8988T (cell line): ENCODE data around the gene FAM229B.
"Not testable (repeated sequence)": the region's sequence is repeated elsewhere in the genome, so short reads cannot be mapped to it uniquely, and the experiment has no call there.

Source experiments
- DNase-seq: peaks from one replicate; pipeline ENCODE4 v3.0.0; 2011

The FAM229B gene

GRCh38 chr6:112087136-112087911 lies at the start of gene FAM229B, which contains the start of gene TUBE1:
TSS of gene FAM229B (plus strand) at chr6:112087591. CDS start at chr6:112099284, 11,693 bp downstream.
TSS of gene TUBE1 (minus strand) at chr6:112087482. CDS start at chr6:112087434, 48 bp downstream.
- peak; percentile 31 for DNase-seq

- DNase-seq: peak; percentile 66
Measured at GRCh38 chr6:112037783-112038216, 49.6 kb upstream of the FAM229B start.

GRCh38 chr6:112038268-112038667 lies 49.1 kb upstream of the FAM229B start:
- DNase-seq: no peak

GRCh38 chr6:112038756-112039430 lies 48.5 kb upstream of the FAM229B start:
- DNase-seq: no peak

- DNase-seq: no peak
Measured at GRCh38 chr6:112039431-112039770, 48.0 kb upstream of the FAM229B start.

- DNase-seq: no peak
Measured at GRCh38 chr6:112040956-112041355, 46.4 kb upstream of the FAM229B start.

- no peak for DNase-seq
Measured at GRCh38 chr6:112041535-112041934, 45.9 kb upstream of the FAM229B start.

GRCh38 chr6:112043032-112044007 lies 44.1 kb upstream of the FAM229B start:
- DNase-seq: peak; percentile 63

GRCh38 chr6:112044196-112044595 lies 43.2 kb upstream of the FAM229B start:
- no peak for DNase-seq

GRCh38 chr6:112044856-112045255 lies 42.5 kb upstream of the FAM229B start:
- DNase-seq: no peak

- not testable (repeated sequence) for DNase-seq
Measured at GRCh38 chr6:112047523-112047922, 39.9 kb upstream of the FAM229B start.

- DNase-seq: no peak
Measured at GRCh38 chr6:112049026-112049799, 38.2 kb upstream of the FAM229B start.

GRCh38 chr6:112049996-112050395 lies 37.4 kb upstream of the FAM229B start:
- DNase-seq: no peak

GRCh38 chr6:112050429-112050828 lies 37.0 kb upstream of the FAM229B start:
- DNase-seq: no peak

- not testable (repeated sequence) for DNase-seq
Measured at GRCh38 chr6:112051251-112051740, 36.1 kb upstream of the FAM229B start.

GRCh38 chr6:112054001-112054400 lies 33.4 kb upstream of the FAM229B start, which contains the start of gene CCN6:
TSS of gene CCN6 (plus strand) at chr6:112054104. CDS start at chr6:112054358, 254 bp downstream.
- no peak for DNase-seq

GRCh38 chr6:112054555-112055190 lies 32.7 kb upstream of the FAM229B start:
- DNase-seq: no peak

- DNase-seq: no peak
Measured at GRCh38 chr6:112058243-112059032, 29.0 kb upstream of the FAM229B start.

- DNase-seq: no peak
Measured at GRCh38 chr6:112061605-112062004, 25.8 kb upstream of the FAM229B start.

- DNase-seq: no peak
Measured at GRCh38 chr6:112062966-112063365, 24.4 kb upstream of the FAM229B start.
